HCT116 (cell line): Measurements from ENCODE around the gene SLC38A9.

Experiments
- EGR1 ChIP-seq: IDR thresholded peaks from 2 replicates; pipeline ENCODE4 v1.6.1; 2012; ENCODE audit warnings: low read depth
- EZH2 ChIP-seq: fragments of 200-600 bp; sonication (generic); IDR thresholded peaks from 2 replicates; pipeline ENCODE4 v1.6.1; 2017; ENCODE audit warnings: antibody characterized with exemption, mixed run types
- EZH2phosphoT487 ChIP-seq: fragments of 200-600 bp; IDR thresholded peaks from 2 replicates; pipeline ENCODE4 v1.6.1; 2018; ENCODE audit warnings: antibody characterized with exemption, borderline replicate concordance
- FOSL1 ChIP-seq: IDR thresholded peaks from 2 replicates; pipeline ENCODE4 v1.6.1; 2012; ENCODE audit warnings: low read depth
- POLR2A ChIP-seq: IDR thresholded peaks from 2 replicates; pipeline ENCODE4 v1.7.0; 2011; ENCODE audit warnings: borderline replicate concordance; ENCODE audit not compliant: insufficient read depth, insufficient read length; ENCODE audit errors: extremely low read depth
- POLR2AphosphoS5 ChIP-seq: IDR thresholded peaks from 2 replicates; pipeline ENCODE4 v1.6.1; 2011; ENCODE audit warnings: mild to moderate bottlenecking, low read depth, low read length, moderate library complexity
- RAD21 ChIP-seq: IDR thresholded peaks from 2 replicates; pipeline ENCODE4 v1.6.1; 2012; ENCODE audit warnings: low read depth, mild to moderate bottlenecking
- SIN3A ChIP-seq: IDR thresholded peaks from 2 replicates; pipeline ENCODE4 v1.6.1; 2012; ENCODE audit warnings: low read depth
- SP1 ChIP-seq: IDR thresholded peaks from 2 replicates; pipeline ENCODE4 v1.6.1; 2012; ENCODE audit warnings: low read depth
- YY1 ChIP-seq: IDR thresholded peaks from 2 replicates; pipeline ENCODE4 v1.6.1; 2011; ENCODE audit warnings: low read length, low read depth, moderate library complexity, mild to moderate bottlenecking; ENCODE audit not compliant: insufficient replicate concordance; ENCODE audit errors: extremely low read depth
- TF ChIP-seq, protein P1 (sequence below), 3 experiments: fragments of 200-600 bp in 1 of 3; sonication (generic) in 1 of 3; IDR thresholded peaks in 2 of 3; conservative IDR thresholded peaks in 1 of 3; 2 replicates each; pipeline ENCODE4 v1.5.1; 2012 to 2017; ENCODE audit warnings: low read depth in 2 of 3, low read length in 2 of 3, antibody characterized with exemption in 1 of 3, borderline replicate concordance in 1 of 3, control low read depth in 1 of 3, mild to moderate bottlenecking in 1 of 3, mixed read lengths in 1 of 3, mixed run types in 1 of 3, moderate library complexity in 1 of 3; ENCODE audit not compliant: insufficient read depth in 1 of 3
- TF ChIP-seq, protein P2 (sequence below): IDR thresholded peaks from 2 replicates; pipeline ENCODE4 v1.6.1; 2012
- TF ChIP-seq, protein P3 (sequence below): IDR thresholded peaks from 2 replicates; pipeline ENCODE4 v1.6.1; 2012; ENCODE audit warnings: low read depth
- TF ChIP-seq, protein P4 (sequence below): IDR thresholded peaks from 2 replicates; pipeline ENCODE4 v1.6.1; 2011; ENCODE audit warnings: mild to moderate bottlenecking, low read length, moderate library complexity; ENCODE audit not compliant: insufficient replicate concordance; ENCODE audit errors: extremely low read depth

DNA sequence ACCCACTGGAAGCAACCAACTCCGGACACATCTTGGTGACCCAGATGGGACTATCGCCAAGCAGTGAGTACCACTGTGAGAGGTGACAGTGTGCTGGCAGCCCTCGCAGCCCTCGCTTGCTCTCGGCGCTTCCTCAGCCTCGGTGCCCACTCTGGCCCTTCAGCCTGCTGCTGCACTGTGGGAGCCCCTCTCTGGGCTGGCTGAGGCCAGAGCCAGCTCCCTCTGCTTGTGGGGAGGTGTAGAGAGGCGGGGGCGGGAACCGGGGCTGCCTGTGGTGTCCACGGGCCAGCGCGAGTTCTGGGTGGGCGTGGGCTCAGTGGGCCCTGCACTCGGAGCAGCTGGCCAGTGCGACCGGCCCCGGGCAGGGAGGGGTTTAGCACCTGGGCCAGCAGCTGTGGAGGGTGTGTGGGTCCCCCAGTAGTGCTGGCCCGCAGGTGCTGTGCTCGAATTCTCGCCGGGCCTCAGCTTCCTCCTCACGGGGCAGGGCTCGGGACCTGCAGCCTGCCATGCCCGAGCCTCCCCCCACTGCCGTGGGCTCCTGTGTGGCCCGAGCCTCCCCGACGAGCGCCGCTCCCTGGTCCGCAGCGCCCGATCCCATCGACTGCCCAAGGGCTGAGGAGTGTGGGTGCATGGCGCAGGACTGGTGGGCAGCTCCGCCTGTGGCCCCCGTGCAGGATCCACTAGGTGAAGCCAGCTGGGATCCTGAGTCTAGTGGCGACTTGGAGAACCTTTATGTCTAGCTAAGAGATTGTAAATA is 98.8 kb downstream of the SLC38A9 start:
- no peak for TF ChIP-seq EZH2phosphoT487
- no peak for TF ChIP-seq EGR1
- TF ChIP-seq SP1 = no peak
- TF ChIP-seq POLR2A = no peak
- TF ChIP-seq YY1 = no peak
- TF ChIP-seq, protein P1, sequence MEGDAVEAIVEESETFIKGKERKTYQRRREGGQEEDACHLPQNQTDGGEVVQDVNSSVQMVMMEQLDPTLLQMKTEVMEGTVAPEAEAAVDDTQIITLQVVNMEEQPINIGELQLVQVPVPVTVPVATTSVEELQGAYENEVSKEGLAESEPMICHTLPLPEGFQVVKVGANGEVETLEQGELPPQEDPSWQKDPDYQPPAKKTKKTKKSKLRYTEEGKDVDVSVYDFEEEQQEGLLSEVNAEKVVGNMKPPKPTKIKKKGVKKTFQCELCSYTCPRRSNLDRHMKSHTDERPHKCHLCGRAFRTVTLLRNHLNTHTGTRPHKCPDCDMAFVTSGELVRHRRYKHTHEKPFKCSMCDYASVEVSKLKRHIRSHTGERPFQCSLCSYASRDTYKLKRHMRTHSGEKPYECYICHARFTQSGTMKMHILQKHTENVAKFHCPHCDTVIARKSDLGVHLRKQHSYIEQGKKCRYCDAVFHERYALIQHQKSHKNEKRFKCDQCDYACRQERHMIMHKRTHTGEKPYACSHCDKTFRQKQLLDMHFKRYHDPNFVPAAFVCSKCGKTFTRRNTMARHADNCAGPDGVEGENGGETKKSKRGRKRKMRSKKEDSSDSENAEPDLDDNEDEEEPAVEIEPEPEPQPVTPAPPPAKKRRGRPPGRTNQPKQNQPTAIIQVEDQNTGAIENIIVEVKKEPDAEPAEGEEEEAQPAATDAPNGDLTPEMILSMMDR (IDR thresholded peaks at IDR 0.05 in 2 of 3, conservative IDR thresholded peaks at IDR 0.05 in 1 of 3; ENCODE audit: borderline replicate concordance in 1 of 3, insufficient read depth in 1 of 3, low read depth in 2 of 3, low read length in 2 of 3) = no peak
- TF ChIP-seq FOSL1 = no peak
- TF ChIP-seq, protein P2, sequence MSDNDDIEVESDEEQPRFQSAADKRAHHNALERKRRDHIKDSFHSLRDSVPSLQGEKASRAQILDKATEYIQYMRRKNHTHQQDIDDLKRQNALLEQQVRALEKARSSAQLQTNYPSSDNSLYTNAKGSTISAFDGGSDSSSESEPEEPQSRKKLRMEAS = no peak
- no peak for TF ChIP-seq POLR2AphosphoS5
- TF ChIP-seq, protein P3, sequence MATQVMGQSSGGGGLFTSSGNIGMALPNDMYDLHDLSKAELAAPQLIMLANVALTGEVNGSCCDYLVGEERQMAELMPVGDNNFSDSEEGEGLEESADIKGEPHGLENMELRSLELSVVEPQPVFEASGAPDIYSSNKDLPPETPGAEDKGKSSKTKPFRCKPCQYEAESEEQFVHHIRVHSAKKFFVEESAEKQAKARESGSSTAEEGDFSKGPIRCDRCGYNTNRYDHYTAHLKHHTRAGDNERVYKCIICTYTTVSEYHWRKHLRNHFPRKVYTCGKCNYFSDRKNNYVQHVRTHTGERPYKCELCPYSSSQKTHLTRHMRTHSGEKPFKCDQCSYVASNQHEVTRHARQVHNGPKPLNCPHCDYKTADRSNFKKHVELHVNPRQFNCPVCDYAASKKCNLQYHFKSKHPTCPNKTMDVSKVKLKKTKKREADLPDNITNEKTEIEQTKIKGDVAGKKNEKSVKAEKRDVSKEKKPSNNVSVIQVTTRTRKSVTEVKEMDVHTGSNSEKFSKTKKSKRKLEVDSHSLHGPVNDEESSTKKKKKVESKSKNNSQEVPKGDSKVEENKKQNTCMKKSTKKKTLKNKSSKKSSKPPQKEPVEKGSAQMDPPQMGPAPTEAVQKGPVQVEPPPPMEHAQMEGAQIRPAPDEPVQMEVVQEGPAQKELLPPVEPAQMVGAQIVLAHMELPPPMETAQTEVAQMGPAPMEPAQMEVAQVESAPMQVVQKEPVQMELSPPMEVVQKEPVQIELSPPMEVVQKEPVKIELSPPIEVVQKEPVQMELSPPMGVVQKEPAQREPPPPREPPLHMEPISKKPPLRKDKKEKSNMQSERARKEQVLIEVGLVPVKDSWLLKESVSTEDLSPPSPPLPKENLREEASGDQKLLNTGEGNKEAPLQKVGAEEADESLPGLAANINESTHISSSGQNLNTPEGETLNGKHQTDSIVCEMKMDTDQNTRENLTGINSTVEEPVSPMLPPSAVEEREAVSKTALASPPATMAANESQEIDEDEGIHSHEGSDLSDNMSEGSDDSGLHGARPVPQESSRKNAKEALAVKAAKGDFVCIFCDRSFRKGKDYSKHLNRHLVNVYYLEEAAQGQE = no peak
- TF ChIP-seq SIN3A = no peak
- TF ChIP-seq, protein P4, sequence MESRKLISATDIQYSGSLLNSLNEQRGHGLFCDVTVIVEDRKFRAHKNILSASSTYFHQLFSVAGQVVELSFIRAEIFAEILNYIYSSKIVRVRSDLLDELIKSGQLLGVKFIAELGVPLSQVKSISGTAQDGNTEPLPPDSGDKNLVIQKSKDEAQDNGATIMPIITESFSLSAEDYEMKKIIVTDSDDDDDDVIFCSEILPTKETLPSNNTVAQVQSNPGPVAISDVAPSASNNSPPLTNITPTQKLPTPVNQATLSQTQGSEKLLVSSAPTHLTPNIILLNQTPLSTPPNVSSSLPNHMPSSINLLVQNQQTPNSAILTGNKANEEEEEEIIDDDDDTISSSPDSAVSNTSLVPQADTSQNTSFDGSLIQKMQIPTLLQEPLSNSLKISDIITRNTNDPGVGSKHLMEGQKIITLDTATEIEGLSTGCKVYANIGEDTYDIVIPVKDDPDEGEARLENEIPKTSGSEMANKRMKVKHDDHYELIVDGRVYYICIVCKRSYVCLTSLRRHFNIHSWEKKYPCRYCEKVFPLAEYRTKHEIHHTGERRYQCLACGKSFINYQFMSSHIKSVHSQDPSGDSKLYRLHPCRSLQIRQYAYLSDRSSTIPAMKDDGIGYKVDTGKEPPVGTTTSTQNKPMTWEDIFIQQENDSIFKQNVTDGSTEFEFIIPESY = no peak
- no peak for TF ChIP-seq EZH2
- TF ChIP-seq RAD21 = no peak
